Astrocyte of the cerebellum (primary cell): Measurements from ENCODE around the gene DNM3.

Source experiments
- DNase-seq: peaks from one replicate; pipeline ENCODE4 v3.0.0-alpha.2; 2011; ENCODE audit warnings: low read depth
- H3K4me3 ChIP-seq: 2 replicates; pipeline ENCODE4 v1.5.1; 2011; ENCODE audit warnings: mild to moderate bottlenecking, low read depth, low read length, moderate library complexity
- in situ Hi-C: cut with HindIII; loops from 2 replicates; pipeline ENCODE4 v1.10.0; 2017; ENCODE audit warnings: low sequenced_read_pairs
- TF ChIP-seq, protein P1 (sequence below): IDR thresholded peaks from 2 replicates; pipeline ENCODE4 v1.5.1; 2012; ENCODE audit warnings: low read length, low read depth, moderate library complexity, mild to moderate bottlenecking; ENCODE audit errors: missing control alignments

DNM3 gene

DNA sequence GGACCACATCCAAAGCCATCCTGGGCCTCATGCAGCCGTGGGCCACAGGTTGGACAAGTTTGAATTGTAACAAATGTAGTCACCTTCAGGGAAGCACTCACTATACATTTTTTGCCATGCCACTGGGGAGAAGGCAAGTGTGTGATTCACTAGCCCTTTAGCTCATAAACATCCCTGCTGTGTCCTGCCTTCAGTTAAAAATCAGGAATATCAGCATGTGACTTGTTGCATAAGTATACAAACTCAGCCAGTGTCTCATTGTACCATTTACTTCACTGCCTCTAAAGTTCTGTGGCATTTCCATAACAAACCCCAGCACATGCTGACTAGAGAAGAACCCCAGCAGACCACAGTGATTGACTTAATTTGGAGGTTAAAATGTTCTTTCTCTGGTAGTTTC, 437.2 kb downstream of the DNM3 start:
- TF ChIP-seq, protein P1, sequence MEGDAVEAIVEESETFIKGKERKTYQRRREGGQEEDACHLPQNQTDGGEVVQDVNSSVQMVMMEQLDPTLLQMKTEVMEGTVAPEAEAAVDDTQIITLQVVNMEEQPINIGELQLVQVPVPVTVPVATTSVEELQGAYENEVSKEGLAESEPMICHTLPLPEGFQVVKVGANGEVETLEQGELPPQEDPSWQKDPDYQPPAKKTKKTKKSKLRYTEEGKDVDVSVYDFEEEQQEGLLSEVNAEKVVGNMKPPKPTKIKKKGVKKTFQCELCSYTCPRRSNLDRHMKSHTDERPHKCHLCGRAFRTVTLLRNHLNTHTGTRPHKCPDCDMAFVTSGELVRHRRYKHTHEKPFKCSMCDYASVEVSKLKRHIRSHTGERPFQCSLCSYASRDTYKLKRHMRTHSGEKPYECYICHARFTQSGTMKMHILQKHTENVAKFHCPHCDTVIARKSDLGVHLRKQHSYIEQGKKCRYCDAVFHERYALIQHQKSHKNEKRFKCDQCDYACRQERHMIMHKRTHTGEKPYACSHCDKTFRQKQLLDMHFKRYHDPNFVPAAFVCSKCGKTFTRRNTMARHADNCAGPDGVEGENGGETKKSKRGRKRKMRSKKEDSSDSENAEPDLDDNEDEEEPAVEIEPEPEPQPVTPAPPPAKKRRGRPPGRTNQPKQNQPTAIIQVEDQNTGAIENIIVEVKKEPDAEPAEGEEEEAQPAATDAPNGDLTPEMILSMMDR, result no peak
- in situ Hi-C loops, result no loop called here
- DNase-seq, result peak; percentile 72

DNA sequence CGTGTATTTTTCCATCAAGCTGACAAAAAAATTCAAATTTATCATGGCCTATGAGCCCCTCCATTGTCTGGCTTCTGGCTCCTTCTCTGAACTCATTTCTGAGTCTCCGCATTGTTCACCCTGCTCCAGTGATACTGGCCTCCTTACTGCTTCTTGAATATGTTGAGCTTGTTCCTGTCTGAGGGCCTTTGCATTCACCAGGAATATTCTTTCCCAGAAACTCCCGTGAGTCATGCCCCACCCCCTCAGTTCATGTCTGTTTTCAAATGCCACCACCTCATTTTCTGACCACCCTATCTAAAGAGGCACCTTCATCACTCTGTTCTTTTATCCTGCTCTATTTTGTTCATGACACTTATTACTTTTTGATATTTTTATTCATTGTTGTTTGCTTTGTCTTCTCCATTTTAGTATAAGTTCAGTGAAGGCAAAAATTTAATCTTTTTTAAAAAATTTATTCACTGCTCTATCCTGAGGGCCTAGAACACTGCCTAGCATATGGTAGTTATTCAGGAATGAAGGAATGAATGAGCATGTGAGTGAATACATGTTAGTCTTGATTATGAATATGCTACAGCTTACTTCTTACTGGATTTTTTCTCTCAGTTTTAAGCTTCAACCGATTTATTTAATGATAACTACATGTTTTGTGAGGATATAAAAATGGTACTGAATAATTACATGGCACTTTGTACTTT, 438.8 kb downstream of the DNM3 start:
- in situ Hi-C loops, result no loop called here
- H3K4me3 ChIP-seq, result no peak overlapping the region
- no peak for DNase-seq
- TF ChIP-seq, protein P1, result no peak

More for the DNA sequence above, 437.2 kb downstream of the DNM3 start:
- H3K4me3 ChIP-seq, result no peak overlapping the region

DNA sequence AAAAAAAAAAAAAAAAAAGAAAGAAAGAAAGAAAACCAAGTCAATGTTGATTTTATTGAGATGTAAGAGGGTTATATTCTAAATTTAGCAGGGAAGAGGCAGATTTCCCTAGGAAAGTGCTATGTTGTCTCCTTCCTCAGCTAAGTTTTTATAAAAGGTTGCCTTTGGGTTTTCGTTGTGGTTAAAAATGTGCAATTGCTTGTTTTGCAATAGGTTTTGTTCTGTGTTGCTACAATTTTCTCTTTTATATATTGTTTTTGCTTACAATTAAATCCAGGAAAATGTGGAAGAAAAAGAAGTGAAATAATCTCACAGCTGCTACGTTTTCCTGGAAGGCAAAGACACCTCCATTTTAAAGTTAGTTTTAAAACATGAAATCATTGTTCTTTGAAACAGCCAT, 442.5 kb downstream of the DNM3 start:
- H3K4me3 ChIP-seq, result no peak overlapping the region
- in situ Hi-C loops, result no loop called here
- TF ChIP-seq, protein P1, result no peak
- no peak for DNase-seq

DNA sequence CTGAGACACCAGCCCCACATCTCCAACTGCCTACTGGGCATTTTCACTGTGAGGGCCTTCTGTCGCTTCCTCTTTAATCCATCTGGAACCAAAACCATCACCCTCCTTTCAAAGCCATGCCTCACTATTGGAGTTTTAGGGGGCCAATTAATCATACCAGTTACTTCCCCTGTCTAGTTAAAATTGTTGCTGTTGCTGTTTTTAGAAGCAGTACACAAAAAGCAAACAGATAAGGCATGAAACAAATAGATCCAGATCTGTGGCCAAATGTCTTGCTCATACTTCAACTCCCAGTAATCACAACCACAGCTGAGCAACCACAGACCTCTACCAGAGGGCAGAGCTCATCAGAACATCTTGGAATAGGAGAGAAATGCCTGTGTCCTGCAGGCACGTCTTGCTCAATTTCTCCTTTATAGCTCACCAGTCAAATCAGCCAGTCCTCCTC, 445.4 kb downstream of the DNM3 start:
- in situ Hi-C loops, result no loop called here
- no peak overlapping the region for H3K4me3 ChIP-seq
- TF ChIP-seq, protein P1, result no peak
- DNase-seq, result peak; percentile 76

DNA sequence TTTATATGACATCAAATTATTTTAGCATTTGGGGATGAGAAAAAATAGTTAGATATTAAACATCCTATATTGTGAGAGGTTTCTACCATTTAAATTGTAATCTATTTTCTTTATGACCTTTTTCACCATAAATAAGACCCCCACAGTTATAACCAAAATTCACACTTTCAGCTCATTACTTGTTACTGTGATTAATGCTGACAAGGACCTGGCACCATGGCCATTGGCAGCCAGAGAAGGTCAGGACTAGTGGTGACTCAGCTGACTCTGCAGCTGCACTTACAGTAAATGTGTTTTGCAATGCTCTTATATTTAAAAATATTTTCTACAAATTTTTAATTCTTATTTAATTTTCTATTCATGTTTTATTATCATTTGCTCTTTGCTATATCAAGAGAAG, 445.9 kb downstream of the DNM3 start:
- no peak overlapping the region for H3K4me3 ChIP-seq
- TF ChIP-seq, protein P1, result no peak
- in situ Hi-C loops, result no loop called here
- peak; percentile 26 for DNase-seq

DNA sequence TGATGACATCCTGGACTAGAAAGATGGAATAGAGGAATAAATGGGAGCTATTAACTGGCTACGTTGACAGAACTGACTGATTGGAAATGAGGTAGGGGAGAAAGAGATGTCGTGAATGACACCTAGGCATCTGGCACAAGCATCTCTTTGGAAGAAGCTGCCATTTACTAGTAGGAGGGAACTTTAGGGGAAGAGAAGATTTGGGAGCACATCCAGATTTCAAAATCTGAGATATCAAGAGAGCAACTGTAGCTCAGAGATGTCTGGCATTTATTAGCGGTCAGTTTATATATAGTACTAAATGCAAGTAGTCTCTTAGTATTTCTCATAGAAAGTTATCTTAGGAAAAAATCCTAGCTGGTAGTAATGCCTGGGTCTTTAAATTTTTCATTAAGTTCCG, 447.3 kb downstream of the DNM3 start:
- TF ChIP-seq, protein P1, result no peak
- in situ Hi-C loops, result no loop called here
- H3K4me3 ChIP-seq, result no peak overlapping the region
- DNase-seq, result no peak

DNA sequence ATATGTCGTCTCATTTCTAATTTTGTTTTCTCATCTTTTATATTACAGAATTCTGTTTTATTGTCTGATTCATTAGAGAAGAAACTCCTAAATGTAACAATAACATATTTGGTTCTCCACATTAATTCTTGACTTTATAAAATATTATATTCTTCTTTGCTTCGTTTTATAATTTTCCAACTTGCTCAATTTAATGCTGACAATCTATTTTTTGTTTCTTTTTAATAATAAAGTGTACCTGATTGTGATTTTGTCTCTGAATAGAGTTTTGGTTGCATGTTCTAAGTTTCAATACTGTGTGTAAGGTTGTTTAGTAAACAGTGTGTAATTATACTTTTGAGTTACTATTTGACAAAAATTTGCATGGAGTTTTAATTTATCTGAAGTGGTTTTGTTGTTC, 448.1 kb downstream of the DNM3 start:
- in situ Hi-C loops, result no loop called here
- no peak for DNase-seq
- TF ChIP-seq, protein P1, result no peak
- no peak overlapping the region for H3K4me3 ChIP-seq
